ENCODE data around the gene SAMD4A.

The SAMD4A gene

GRCh38 chr14:54763761-54764160 lies 196.8 kb downstream of the SAMD4A start:
- no peak for DNase-seq (ENCODE audit: low read depth)

GRCh38 chr14:54766276-54767138 lies 199.6 kb downstream of the SAMD4A start:
- no peak for DNase-seq (ENCODE audit: low read depth)

- DNase-seq (ENCODE audit: low read depth), result no peak
These were observed 200.2 kb downstream of the SAMD4A start for GRCh38 chr14:54767139-54767431.

DNA sequence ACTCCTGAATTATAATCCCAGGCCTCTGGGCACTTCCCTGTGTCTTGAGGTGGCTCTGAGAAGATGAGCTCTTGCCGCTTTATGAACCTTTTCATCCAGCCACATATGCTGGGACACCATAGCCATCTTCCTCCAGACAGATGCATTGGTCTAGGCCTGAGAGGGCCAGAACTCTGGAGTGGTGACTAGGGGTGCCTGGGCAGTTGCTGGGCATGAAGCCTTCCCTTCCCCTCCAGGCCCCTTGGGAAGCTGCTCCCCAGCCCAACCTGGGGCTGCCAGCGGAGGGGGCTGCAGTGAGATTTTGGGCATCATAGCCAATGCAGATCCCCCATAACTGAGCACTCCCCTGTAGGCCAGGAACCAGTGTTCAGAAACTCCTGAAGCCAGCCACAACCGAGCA lies 200.5 kb downstream of the SAMD4A start:
- DNase-seq (ENCODE audit: low read depth), result no peak

GRCh38 chr14:54768501-54769129 lies 201.7 kb downstream of the SAMD4A start:
- DNase-seq (ENCODE audit: low read depth), result no peak

GRCh38 chr14:54769951-54770863 lies 203.3 kb downstream of the SAMD4A start:
- DNase-seq (ENCODE audit: low read depth), result no peak

- no peak for DNase-seq (ENCODE audit: low read depth)
These were observed 204.6 kb downstream of the SAMD4A start for GRCh38 chr14:54771411-54772027.

GRCh38 chr14:54772451-54772881 lies 205.5 kb downstream of the SAMD4A start:
- no peak for DNase-seq (ENCODE audit: low read depth)

DNA sequence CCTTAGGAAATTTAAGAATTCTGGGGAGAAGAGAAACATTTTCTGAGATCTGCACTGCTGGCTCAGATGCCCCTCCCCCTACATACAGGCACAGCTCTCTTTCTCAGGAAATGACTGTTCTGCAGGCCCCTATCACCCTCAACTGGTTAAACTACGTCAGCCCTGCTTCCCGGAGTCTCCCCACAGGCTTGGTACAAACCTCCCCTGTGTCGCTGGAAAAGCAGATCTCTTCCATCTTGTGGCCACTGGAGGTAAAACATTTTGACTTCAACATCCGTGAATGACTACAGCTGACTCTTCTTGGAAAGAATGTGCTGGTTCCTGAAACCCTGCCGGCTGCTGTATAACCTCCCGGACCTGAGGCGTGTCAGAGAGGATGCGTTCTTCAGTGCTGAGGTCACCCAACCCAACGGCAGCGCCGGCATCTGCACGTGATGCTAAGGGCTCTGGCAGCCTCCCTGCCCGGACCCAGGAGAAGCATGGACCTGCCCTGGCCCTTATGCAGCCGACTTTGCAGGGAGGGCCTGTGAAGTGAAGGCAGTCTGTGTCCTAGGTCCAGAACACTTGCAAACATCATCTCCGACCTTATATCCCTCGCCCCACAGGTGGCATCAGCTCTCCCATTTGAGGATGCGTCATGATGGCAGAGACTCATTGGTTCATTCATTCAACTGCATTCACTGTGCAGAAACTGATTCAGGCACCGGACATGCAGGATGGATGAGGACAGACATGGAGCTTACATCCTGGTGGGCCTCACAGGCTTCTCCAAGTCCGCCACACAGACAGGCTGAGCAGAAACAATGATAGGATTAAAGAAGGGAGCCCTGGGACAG lies 206.5 kb downstream of the SAMD4A start:
- DNase-seq (ENCODE audit: low read depth), result peak; percentile 75

GRCh38 chr14:54774824-54775223 lies 207.9 kb downstream of the SAMD4A start:
- DNase-seq (ENCODE audit: low read depth), result no peak

- DNase-seq (ENCODE audit: low read depth), result no peak
These were observed 208.7 kb downstream of the SAMD4A start for GRCh38 chr14:54775486-54776140.

DNA sequence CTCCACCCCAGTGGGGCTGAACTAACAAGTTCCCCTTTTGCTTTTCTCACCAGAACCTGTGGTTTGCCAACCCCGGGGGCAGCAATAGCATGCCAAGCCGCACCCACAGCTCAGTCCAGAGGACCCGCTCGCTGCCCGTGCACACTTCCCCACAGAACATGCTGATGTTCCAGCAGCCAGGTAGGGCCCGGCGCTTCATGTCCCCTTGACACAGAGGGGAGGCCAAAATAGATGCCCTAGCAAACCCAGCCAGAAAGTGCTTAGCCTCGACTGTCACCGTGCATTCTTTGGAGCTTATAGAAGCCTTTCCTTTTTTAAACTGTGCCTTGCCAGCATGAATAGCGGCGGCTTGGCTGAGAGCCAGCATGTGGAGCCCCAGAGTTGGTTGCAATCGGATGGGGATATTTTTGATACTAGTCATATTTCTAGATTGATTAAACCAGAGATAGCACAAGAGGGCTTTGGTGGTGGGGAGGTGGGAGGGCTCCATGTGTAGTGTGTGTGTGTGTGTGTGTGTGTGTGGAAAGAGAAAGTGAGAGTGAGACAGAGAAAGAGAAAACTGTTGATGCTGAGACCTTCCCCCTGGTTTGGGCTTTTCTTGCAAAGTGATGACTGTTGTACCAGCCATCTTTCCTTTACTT lies 209.6 kb downstream of the SAMD4A start:
- peak; percentile 78 for DNase-seq (ENCODE audit: low read depth)

DNA sequence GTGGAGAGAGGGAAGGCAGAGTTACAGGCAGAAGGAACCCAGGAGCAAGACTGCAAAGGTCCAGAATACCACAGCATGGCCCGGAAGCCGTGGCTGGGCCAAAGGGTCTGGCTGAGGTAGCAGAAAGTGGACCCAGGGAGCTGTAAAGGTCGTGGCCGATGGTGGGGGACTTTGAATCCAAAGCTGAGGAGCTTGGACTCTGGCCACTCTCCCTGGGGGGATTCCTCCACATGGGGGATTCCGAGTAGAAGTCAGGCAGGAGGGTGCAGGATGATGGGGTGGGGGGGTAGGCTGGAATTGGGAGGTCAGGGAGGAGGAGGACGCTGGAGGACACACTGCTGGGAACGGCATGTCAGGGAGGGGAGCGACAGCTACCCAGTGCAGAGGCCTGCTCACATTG lies 210.5 kb downstream of the SAMD4A start:
- no peak for DNase-seq (ENCODE audit: low read depth)

DNA sequence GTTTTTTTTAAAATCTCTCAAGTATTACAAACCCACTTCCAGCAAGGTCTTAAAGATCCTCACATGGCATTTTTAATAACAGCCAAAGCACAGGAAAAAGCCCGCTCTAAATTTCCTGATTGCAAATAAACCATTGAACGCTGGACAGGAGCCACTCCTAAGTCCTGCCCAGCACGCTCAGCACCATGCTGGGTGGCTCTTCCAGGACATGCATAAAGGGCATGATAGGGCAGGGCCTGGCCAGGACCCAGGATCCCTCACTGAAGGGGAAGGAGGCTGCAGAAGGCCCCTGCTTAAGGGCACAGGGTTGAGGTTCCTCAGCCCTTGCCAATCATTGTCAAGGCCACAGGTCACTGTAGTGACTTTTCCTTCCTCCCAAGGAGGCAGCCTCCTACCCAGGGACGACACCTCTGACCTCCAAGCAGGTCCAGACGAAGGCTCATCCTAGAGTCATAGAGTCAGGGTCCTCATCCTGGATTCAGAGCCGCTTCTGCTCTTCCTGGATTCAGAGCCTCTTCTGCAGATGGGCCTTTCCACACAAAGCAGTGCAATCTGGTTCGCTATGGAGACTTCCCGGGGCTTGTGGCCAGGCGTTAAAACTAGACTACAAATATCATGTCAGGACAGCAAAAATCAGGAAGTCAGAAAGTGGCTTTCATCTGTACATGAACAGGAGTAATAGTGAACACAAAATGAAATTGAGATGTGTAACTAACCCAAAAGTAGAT lies 211.9 kb downstream of the SAMD4A start:
- no peak for DNase-seq (ENCODE audit: low read depth)

DNA sequence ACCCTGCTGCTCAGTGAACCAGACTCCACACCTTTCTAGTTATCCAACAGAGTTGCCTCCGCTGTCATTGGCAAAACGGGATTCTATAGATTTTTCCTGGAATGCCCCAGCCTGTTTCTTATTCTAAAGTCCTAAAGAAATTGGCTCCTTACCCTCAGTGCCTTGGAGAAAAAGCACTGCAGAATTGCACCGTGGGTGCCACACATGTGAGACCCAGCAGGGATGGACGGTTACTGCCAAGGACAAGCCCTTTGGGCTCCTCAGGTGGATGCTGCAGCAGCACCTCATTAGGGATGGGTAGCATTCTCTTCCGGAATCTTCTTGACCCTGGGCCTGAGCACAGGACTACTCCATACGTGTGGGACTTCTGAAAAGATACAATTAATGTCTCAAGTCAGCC lies 214.2 kb downstream of the SAMD4A start:
- DNase-seq (ENCODE audit: low read depth), result no peak

GRCh38 chr14:54781961-54782750 lies 215.2 kb downstream of the SAMD4A start:
- DNase-seq (ENCODE audit: low read depth), result no peak

GRCh38 chr14:54782751-54783659 lies 216.1 kb downstream of the SAMD4A start:
- DNase-seq (ENCODE audit: low read depth), result no peak

DNA sequence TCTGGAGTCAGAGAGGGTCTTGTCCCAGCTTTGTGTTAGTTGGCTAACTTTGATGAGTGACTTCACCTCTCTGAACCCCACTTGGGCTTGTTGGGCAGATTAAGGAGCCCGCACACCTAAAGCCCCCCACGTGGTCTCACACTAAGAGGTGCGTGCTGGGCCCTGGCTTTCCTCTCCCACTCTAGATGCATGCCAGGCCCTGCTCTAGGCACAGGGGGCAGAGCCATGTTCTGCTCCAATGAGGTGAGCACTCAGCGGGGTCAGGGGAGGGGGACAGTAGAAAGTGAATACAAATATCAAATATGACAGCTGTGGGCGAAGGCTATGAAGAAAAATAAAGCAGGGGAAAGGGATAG lies 216.7 kb downstream of the SAMD4A start:
- DNase-seq (ENCODE audit: low read depth), result no peak
